IMR-90 (cell line): Measurements from ENCODE around the gene TEKT5. TPM values are rescaled to one million over a fixed set of nuclear protein-coding genes. Genes with fewer than 3 reads are reported as not detected.

ENCODE experiments used
- ATAC-seq: fragments of 200-7000 bp; cut with Tn5 transposase; 2 replicates; pipeline ENCODE4 v1.9.1; 2020; ENCODE audit warnings: low read depth, mild to moderate bottlenecking, moderate library complexity
- BruUV-seq: library from RNA; stranded (reverse); fragments of 400-500 nt; replicated peaks from 2 replicates; lab custom pipeline; 2021; lab: Mats Ljungman, UMichigan
- CTCF ChIA-PET: fragments of 300-600 bp; formaldehyde crosslinking; extraction: SDS; loops from one replicate; lab custom pipeline; 2021; ENCODE audit warnings: antibody characterized with exemption; lab: Yijun Ruan, JAX
- POLR2A ChIA-PET: fragments of 300-600 bp; sonication (Branson Sonifier 250); formaldehyde crosslinking; loops from one replicate; lab custom pipeline; 2022; ENCODE audit warnings: antibody characterized with exemption; ENCODE audit not compliant: unreplicated experiment; lab: Charles Lee
- DNase-seq: peaks from one replicate; pipeline ENCODE4 v3.0.0; 2013
- H2AFZ ChIP-seq: replicated peaks from 2 replicates; pipeline ENCODE3; 2013; ENCODE audit warnings: low read length, mild to moderate bottlenecking; ENCODE audit not compliant: poor library complexity
- H2AK5ac ChIP-seq: 2 replicates; pipeline ENCODE4 v1.6.1; 2013; ENCODE audit warnings: low read depth, low read length, inconsistent platforms
- H2AK9ac ChIP-seq: replicated peaks from 2 replicates; pipeline ENCODE3; 2013; ENCODE audit warnings: mild to moderate bottlenecking, low read depth, low read length, moderate library complexity; ENCODE audit not compliant: poor library complexity
- H2BK120ac ChIP-seq: 2 replicates; pipeline ENCODE4 v1.6.1; 2013; ENCODE audit warnings: low read depth, low read length, inconsistent platforms
- H2BK15ac ChIP-seq: 3 replicates; pipeline ENCODE4 v1.6.1; 2013; ENCODE audit warnings: low read depth, low read length, inconsistent platforms
- H2BK20ac ChIP-seq: 2 replicates; pipeline ENCODE4 v1.6.1; 2013; ENCODE audit warnings: low read depth, mild to moderate bottlenecking, inconsistent platforms, low read length, moderate library complexity
- H2BK5ac ChIP-seq: 2 replicates; pipeline ENCODE4 v1.6.1; 2013; ENCODE audit warnings: mild to moderate bottlenecking, low read depth, low read length, inconsistent platforms; ENCODE audit not compliant: poor library complexity, severe bottlenecking
- H3K14ac ChIP-seq: replicated peaks from 2 replicates; pipeline ENCODE4 v1.6.1; 2013; ENCODE audit warnings: low read depth, low read length, inconsistent platforms
- H3K18ac ChIP-seq: 2 replicates; pipeline ENCODE4 v1.6.1; 2013; ENCODE audit warnings: low read depth, low read length, control low read depth
- H3K23ac ChIP-seq: 2 replicates; pipeline ENCODE4 v1.6.1; 2013; ENCODE audit warnings: low read depth, low read length, inconsistent platforms
- H3K27ac ChIP-seq: 2 replicates; pipeline ENCODE4 v1.5.1; 2013; ENCODE audit warnings: mild to moderate bottlenecking, control low read depth, low read length; ENCODE audit not compliant: insufficient read depth
- H3K27me3 ChIP-seq: 2 replicates; pipeline ENCODE4 v1.6.1; 2013; ENCODE audit warnings: low read length; ENCODE audit not compliant: control insufficient read depth, insufficient read depth
- H3K36me3 ChIP-seq: 2 replicates; pipeline ENCODE4 v1.6.1; 2013; ENCODE audit warnings: low read length, mixed read lengths; ENCODE audit not compliant: control insufficient read depth, insufficient read depth
- H3K4ac ChIP-seq: 2 replicates; pipeline ENCODE4 v1.6.1; 2013; ENCODE audit warnings: low read depth, low read length, inconsistent platforms
- H3K4me1 ChIP-seq: 2 replicates; pipeline ENCODE4 v1.6.1; 2013; ENCODE audit warnings: low read length, mixed read lengths; ENCODE audit not compliant: control insufficient read depth, insufficient read depth
- H3K4me2 ChIP-seq: 2 replicates; pipeline ENCODE4 v1.6.1; 2013; ENCODE audit warnings: low read depth, mild to moderate bottlenecking, control low read depth, low read length, moderate library complexity
- H3K4me3 ChIP-seq: 2 replicates; pipeline ENCODE4 v1.5.1; 2013; ENCODE audit warnings: low read depth, mild to moderate bottlenecking, control low read depth, low read length, moderate library complexity; ENCODE audit not compliant: insufficient read depth
- H3K56ac ChIP-seq: 2 replicates; pipeline ENCODE4 v1.6.1; 2013; ENCODE audit warnings: low read length, inconsistent platforms; ENCODE audit not compliant: insufficient read depth; ENCODE audit errors: extremely low read depth
- H3K79me1 ChIP-seq, 2 experiments: 2 replicates each; pipeline ENCODE4 v1.6.1; 2013; ENCODE audit warnings: low read length in 2 of 2, inconsistent platforms in 1 of 2, low read depth in 1 of 2
- H3K9ac ChIP-seq: 2 replicates; pipeline ENCODE4 v1.6.1; 2013; ENCODE audit warnings: low read depth, low read length, control low read depth
- H3K9me1 ChIP-seq: 2 replicates; pipeline ENCODE4 v1.6.1; 2013; ENCODE audit warnings: low read length, inconsistent platforms; ENCODE audit not compliant: insufficient read depth
- H3K9me3 ChIP-seq: 2 replicates; pipeline ENCODE4 v1.6.1; 2013; ENCODE audit warnings: low read length; ENCODE audit not compliant: control insufficient read depth, insufficient read depth
- H4K20me1 ChIP-seq: 2 replicates; pipeline ENCODE4 v1.6.1; 2013; ENCODE audit warnings: low read length, inconsistent platforms; ENCODE audit not compliant: insufficient read depth
- H4K5ac ChIP-seq: 2 replicates; pipeline ENCODE4 v1.6.1; 2013; ENCODE audit warnings: mild to moderate bottlenecking, low read depth, low read length, control low read depth
- H4K8ac ChIP-seq, 2 experiments: 2 replicates each; pipeline ENCODE4 v1.6.1; 2013; ENCODE audit warnings: low read depth in 2 of 2, low read length in 2 of 2, control low read depth in 1 of 2, inconsistent platforms in 1 of 2
- H4K91ac ChIP-seq: 2 replicates; pipeline ENCODE4 v1.6.1; 2013; ENCODE audit warnings: low read depth, low read length, inconsistent platforms; ENCODE audit not compliant: insufficient read depth
- BHLHE40 ChIP-seq: fragments of 150-350 bp; IDR thresholded peaks from 2 replicates; pipeline ENCODE4 v1.6.1; 2016; ENCODE audit warnings: mild to moderate bottlenecking, low read depth, low read length
- CEBPB ChIP-seq: IDR thresholded peaks from 2 replicates; pipeline ENCODE4 v1.6.1; 2012; ENCODE audit warnings: low read depth, low read length, improper control_type of control experiment
- CHD1 ChIP-seq: IDR thresholded peaks from 2 replicates; pipeline ENCODE4 v1.6.1; 2012; ENCODE audit warnings: low read depth, low read length, improper control_type of control experiment
- FOS ChIP-seq: fragments of 150-350 bp; IDR thresholded peaks from 2 replicates; pipeline ENCODE4 v1.6.1; 2016; ENCODE audit warnings: low read depth, low read length
- MAFK ChIP-seq: IDR thresholded peaks from 2 replicates; pipeline ENCODE4 v1.6.1; 2012; ENCODE audit warnings: low read depth, low read length, improper control_type of control experiment
- MAZ ChIP-seq: IDR thresholded peaks from 2 replicates; pipeline ENCODE4 v1.6.1; 2012; ENCODE audit warnings: low read depth, mild to moderate bottlenecking, low read length, improper control_type of control experiment, moderate library complexity, borderline replicate concordance
- MXI1 ChIP-seq: IDR thresholded peaks from 2 replicates; pipeline ENCODE4 v1.6.1; 2012; ENCODE audit warnings: low read depth, mild to moderate bottlenecking, low read length, moderate library complexity, borderline replicate concordance
- NFE2L2 ChIP-seq: fragments of 150-350 bp; IDR thresholded peaks from 2 replicates; pipeline ENCODE4 v1.6.1; 2016; ENCODE audit warnings: low read depth, mild to moderate bottlenecking, low read length
- POLR2A ChIP-seq: IDR thresholded peaks from 2 replicates; pipeline ENCODE4 v1.6.1; 2012; ENCODE audit warnings: mild to moderate bottlenecking, low read depth, low read length
- RAD21 ChIP-seq: IDR thresholded peaks from 2 replicates; pipeline ENCODE4 v1.6.1; 2012; ENCODE audit warnings: low read length, improper control_type of control experiment
- RCOR1 ChIP-seq: IDR thresholded peaks from 2 replicates; pipeline ENCODE4 v1.6.1; 2012; ENCODE audit warnings: mild to moderate bottlenecking, low read length, improper control_type of control experiment; ENCODE audit not compliant: insufficient replicate concordance
- RFX5 ChIP-seq: IDR thresholded peaks from 2 replicates; pipeline ENCODE4 v1.8.0; 2012; ENCODE audit warnings: low read depth, mild to moderate bottlenecking, low read length, moderate library complexity
- SMC3 ChIP-seq: fragments of 150-350 bp; IDR thresholded peaks from 2 replicates; pipeline ENCODE4 v1.6.1; 2016; ENCODE audit warnings: low read depth, mild to moderate bottlenecking, antibody characterized with exemption, low read length, moderate library complexity
- USF2 ChIP-seq: fragments of 150-350 bp; IDR thresholded peaks from 2 replicates; pipeline ENCODE4 v1.6.1; 2017; ENCODE audit warnings: mild to moderate bottlenecking, antibody characterized with exemption, low read length, low read depth
- WGBS, 2 experiments: methylation state at CpG; one replicate each; pipeline versions ENCODE4 v1.1.5 to v1.1.7; 2013; ENCODE audit warnings: missing lambda C conversion rate in 2 of 2; ENCODE audit not compliant: insufficient read length in 1 of 2; ENCODE audit errors: extremely low coverage in 2 of 2; 5-methylcytosine and 5-hydroxymethylcytosine counted together
- dilution Hi-C: fragments of 300-500 bp; cut with HindIII; formaldehyde crosslinking; loops from one replicate; pipeline ENCODE4 v1.14.3; 2018; ENCODE audit warnings: low sequenced_read_pairs; ENCODE audit not compliant: unreplicated experiment
- in situ Hi-C: fragments of 300-500 bp; cut with MboI; formaldehyde crosslinking; loops from 3 replicates; pipeline ENCODE4 v1.14.3; 2019; ENCODE audit warnings: low sequenced_read_pairs, inconsistent platforms, mixed read lengths
- intact Hi-C: fragments of 100-400 bp; cut with micrococcal nuclease; formaldehyde crosslinking; loops from 2 replicates; pipeline ENCODE4 v1.10.0; 2022
- polyA plus RNA-seq, 3 experiments: library from polyadenylated mRNA; depleted of rRNA; stranded (reverse); fragments of >200 nt; gene quantifications; 2 replicates each; pipeline ENCODE4 v1.2.3, GENCODE V29; 2012; ENCODE audit warnings: low replicate concordance in 1 of 3
- total RNA-seq: library from RNA; depleted of rRNA; stranded (reverse); fragments of >200 nt; gene quantifications from 2 replicates; pipeline ENCODE4 v1.2.3, GENCODE V29; 2012
- TF ChIP-seq, protein P1 (sequence below): conservative IDR thresholded peaks from 2 replicates; pipeline ENCODE4 v1.5.1; 2012; ENCODE audit warnings: mild to moderate bottlenecking, low read depth, low read length, improper control_type of control experiment
- TF ChIP-seq, protein P2 (sequence below): fragments of 150-350 bp; IDR thresholded peaks from 2 replicates; pipeline ENCODE4 v1.6.1; 2016; ENCODE audit warnings: low read depth, mild to moderate bottlenecking, low read length, moderate library complexity, borderline replicate concordance

Gene TEKT5
- total and polyA plus RNA-seq, 2 of the 4 experiments (the other 2 are of a cell fraction) = 0.17 TPM; not detected in 1

DNA sequence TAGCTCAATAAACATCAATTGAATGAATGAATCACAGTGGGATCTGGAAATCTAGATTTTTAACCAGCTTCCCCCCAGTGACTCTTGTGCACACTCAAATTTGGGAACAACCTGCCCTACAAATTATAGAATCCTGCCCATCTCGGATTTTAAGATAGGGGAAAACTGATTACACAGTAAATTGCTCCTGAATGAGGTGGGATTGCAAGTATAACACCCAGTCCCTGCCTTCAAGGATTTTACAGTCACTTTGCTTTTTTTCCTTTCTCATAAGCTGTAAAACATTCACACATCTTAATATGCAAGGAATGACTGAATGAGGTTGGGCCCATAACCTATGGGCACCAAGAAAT lies 48.5 kb downstream of the TEKT5 start:
- no peak for DNase-seq
- Histone ChIP-seq H3K9me1 (no peaks in the 10 kb centered on the region), H2AK9ac (no peak overlapping the region), H3K4me2 (no peak overlapping the region), H4K5ac (no peak overlapping the region), H3K9me3 (no peaks in the 10 kb centered on the region), H2AFZ (no peak overlapping the region), H4K8ac (no peak overlapping the region), H3K79me1 (no peaks in the 10 kb centered on the region), H2BK15ac (no peak overlapping the region), H3K18ac (no peak overlapping the region), H2BK20ac (no peak overlapping the region), H3K36me3 (no peaks in the 10 kb centered on the region), H2BK5ac (no peak overlapping the region), H2AK5ac (no peak overlapping the region), H3K4me3 (no peak overlapping the region), H3K9ac (no peak overlapping the region), H2BK120ac (no peak overlapping the region), H3K4me1 (no peaks in the 10 kb centered on the region), H3K27me3 (no peaks in the 10 kb centered on the region), H3K56ac (no peak overlapping the region), H3K14ac (no peak overlapping the region), H3K27ac (no peak overlapping the region), H3K4ac (no peak overlapping the region), H3K23ac (no peak overlapping the region), H4K91ac (no peak overlapping the region), H4K20me1 (no peaks in the 10 kb centered on the region)
- in situ Hi-C loops = no loop called here
- CTCF ChIA-PET = interaction anchor here (0.6 to 0.9 kb wide), 3 partner anchors 23 to 125 kb away, joined by 3 to 4 read pairs (median 3); no protein-coding TSS in a partner anchor
- TF ChIP-seq, protein P1, sequence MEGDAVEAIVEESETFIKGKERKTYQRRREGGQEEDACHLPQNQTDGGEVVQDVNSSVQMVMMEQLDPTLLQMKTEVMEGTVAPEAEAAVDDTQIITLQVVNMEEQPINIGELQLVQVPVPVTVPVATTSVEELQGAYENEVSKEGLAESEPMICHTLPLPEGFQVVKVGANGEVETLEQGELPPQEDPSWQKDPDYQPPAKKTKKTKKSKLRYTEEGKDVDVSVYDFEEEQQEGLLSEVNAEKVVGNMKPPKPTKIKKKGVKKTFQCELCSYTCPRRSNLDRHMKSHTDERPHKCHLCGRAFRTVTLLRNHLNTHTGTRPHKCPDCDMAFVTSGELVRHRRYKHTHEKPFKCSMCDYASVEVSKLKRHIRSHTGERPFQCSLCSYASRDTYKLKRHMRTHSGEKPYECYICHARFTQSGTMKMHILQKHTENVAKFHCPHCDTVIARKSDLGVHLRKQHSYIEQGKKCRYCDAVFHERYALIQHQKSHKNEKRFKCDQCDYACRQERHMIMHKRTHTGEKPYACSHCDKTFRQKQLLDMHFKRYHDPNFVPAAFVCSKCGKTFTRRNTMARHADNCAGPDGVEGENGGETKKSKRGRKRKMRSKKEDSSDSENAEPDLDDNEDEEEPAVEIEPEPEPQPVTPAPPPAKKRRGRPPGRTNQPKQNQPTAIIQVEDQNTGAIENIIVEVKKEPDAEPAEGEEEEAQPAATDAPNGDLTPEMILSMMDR = no peak
- TF ChIP-seq RFX5 (no peak), USF2 (no peak), POLR2A (no peak), BHLHE40 (no peak), FOS (no peak), RAD21 (no peak), SMC3 (no peak), MXI1 (no peak), MAFK (no peak), CEBPB (no peak), RCOR1 (no peak), CHD1 (no peak), MAZ (no peak), NFE2L2 (no peak)
- TF ChIP-seq, protein P2, sequence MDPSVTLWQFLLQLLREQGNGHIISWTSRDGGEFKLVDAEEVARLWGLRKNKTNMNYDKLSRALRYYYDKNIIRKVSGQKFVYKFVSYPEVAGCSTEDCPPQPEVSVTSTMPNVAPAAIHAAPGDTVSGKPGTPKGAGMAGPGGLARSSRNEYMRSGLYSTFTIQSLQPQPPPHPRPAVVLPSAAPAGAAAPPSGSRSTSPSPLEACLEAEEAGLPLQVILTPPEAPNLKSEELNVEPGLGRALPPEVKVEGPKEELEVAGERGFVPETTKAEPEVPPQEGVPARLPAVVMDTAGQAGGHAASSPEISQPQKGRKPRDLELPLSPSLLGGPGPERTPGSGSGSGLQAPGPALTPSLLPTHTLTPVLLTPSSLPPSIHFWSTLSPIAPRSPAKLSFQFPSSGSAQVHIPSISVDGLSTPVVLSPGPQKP = no peak
- no TSS peak for BruUV-seq
- dilution Hi-C loops = no loop called here
- POLR2A ChIA-PET = no interaction called here
- no peak for ATAC-seq
- no CpG with 5 or more reads among the region's 1 CpG for WGBS, 2 experiments
- intact Hi-C loops = no loop called here
